WTC11 (cell line): Measurements from ENCODE around the gene UBE3A. TPM values are rescaled to one million over a fixed set of nuclear protein-coding genes. Genes with fewer than 3 reads are reported as not detected.

Source experiments
- ATAC-seq: fragments of 200-7000 bp; cut with Tn5 transposase; 2 replicates; pipeline ENCODE4 v1.10.0; 2021; ENCODE audit warnings: mild to moderate bottlenecking, moderate library complexity
- CTCF ChIA-PET: fragments of 300-600 bp; sonication (Branson Sonifier 250); formaldehyde crosslinking; loops from one replicate; lab custom pipeline; 2021; ENCODE audit warnings: antibody characterized with exemption; lab: Charles Lee
- POLR2A ChIA-PET: fragments of 350-600 bp; sonication (Branson Sonifier 250); formaldehyde crosslinking; loops from one replicate; lab custom pipeline; 2021; ENCODE audit warnings: antibody characterized with exemption; lab: Charles Lee
- DNase-seq: peaks from one replicate; pipeline ENCODE4 v3.0.0; 2021; ENCODE audit warnings: low spot score
- H3K27ac Mint-ChIP-seq: 2 replicates; pipeline ENCODE4 v1.8.0; 2021; ENCODE audit warnings: mixed read lengths
- H3K27me3 Mint-ChIP-seq: 2 replicates; pipeline ENCODE4 v1.8.0; 2021; ENCODE audit warnings: low read depth, mild to moderate bottlenecking, moderate library complexity, mixed read lengths
- H3K36me3 Mint-ChIP-seq: 2 replicates; pipeline ENCODE4 v1.8.0; 2021; ENCODE audit warnings: mixed read lengths
- H3K4me1 Mint-ChIP-seq: 2 replicates; pipeline ENCODE4 v1.8.0; 2022; ENCODE audit warnings: mixed read lengths
- H3K4me3 Mint-ChIP-seq: 2 replicates; pipeline ENCODE4 v1.8.0; 2021; ENCODE audit warnings: mild to moderate bottlenecking, moderate library complexity, mixed read lengths
- H3K9me3 Mint-ChIP-seq: 2 replicates; pipeline ENCODE4 v1.8.0; 2021; ENCODE audit warnings: mixed read lengths
- AFF4 ChIP-seq: sonication (generic); formaldehyde crosslinking; IDR thresholded peaks from 2 replicates; pipeline ENCODE4 v1.8.1; 2023; ENCODE audit warnings: mild to moderate bottlenecking, missing genetic modification reagents, borderline replicate concordance
- ARID4B ChIP-seq: sonication (generic); formaldehyde crosslinking; IDR thresholded peaks from 2 replicates; pipeline ENCODE4 v1.8.0; 2023; ENCODE audit warnings: missing genetic modification reagents, mild to moderate bottlenecking, borderline replicate concordance
- ATF2 ChIP-seq: sonication (generic); formaldehyde crosslinking; IDR thresholded peaks from 2 replicates; pipeline ENCODE4 v1.8.1; 2022; ENCODE audit warnings: low read depth, missing genetic modification reagents, borderline replicate concordance
- ATF3 ChIP-seq: sonication (generic); formaldehyde crosslinking; conservative IDR thresholded peaks from 2 replicates; pipeline ENCODE4 v1.8.1; 2022; ENCODE audit warnings: mild to moderate bottlenecking, missing genetic modification reagents
- CBFB ChIP-seq: sonication (generic); formaldehyde crosslinking; IDR thresholded peaks from 2 replicates; pipeline ENCODE4 v1.8.1; 2022; ENCODE audit warnings: mild to moderate bottlenecking, low read depth, missing genetic modification reagents
- CDX4 ChIP-seq: fragments of 250-450 bp; sonication (Bioruptor Pico); IDR thresholded peaks from 2 replicates; pipeline ENCODE4 v1.9.0; 2021; ENCODE audit warnings: moderate library complexity, mild to moderate bottlenecking, inconsistent platforms, borderline replicate concordance
- EMX1 ChIP-seq: fragments of 250-450 bp; sonication (Bioruptor Pico); IDR thresholded peaks from 2 replicates; pipeline ENCODE4 v1.8.0; 2021; ENCODE audit warnings: mild to moderate bottlenecking
- ERG ChIP-seq: fragments of 250-450 bp; sonication (Bioruptor Pico); IDR thresholded peaks from 2 replicates; pipeline ENCODE4 v1.8.0; 2021; ENCODE audit warnings: mild to moderate bottlenecking
- JUN ChIP-seq: sonication (generic); formaldehyde crosslinking; IDR thresholded peaks from 2 replicates; pipeline ENCODE4 v1.8.0; 2023; ENCODE audit warnings: mild to moderate bottlenecking, missing genetic modification reagents
- MAX ChIP-seq: sonication (generic); formaldehyde crosslinking; IDR thresholded peaks from 2 replicates; pipeline ENCODE4 v1.8.0; 2022; ENCODE audit warnings: mild to moderate bottlenecking, missing genetic modification reagents
- OVOL2 ChIP-seq: fragments of 250-450 bp; sonication (Bioruptor Pico); IDR thresholded peaks from 2 replicates; pipeline ENCODE4 v1.9.0; 2021; ENCODE audit warnings: mild to moderate bottlenecking, borderline replicate concordance
- PRRX2 ChIP-seq: fragments of 250-450 bp; sonication (Bioruptor Pico); IDR thresholded peaks from 2 replicates; pipeline ENCODE4 v1.8.0; 2021; ENCODE audit warnings: mild to moderate bottlenecking
- SMAD3 ChIP-seq: sonication (generic); formaldehyde crosslinking; IDR thresholded peaks from 2 replicates; pipeline ENCODE4 v1.8.0; 2022; ENCODE audit warnings: missing genetic modification reagents, mild to moderate bottlenecking, borderline replicate concordance
- ZBTB21 ChIP-seq: sonication (generic); formaldehyde crosslinking; IDR thresholded peaks from 2 replicates; pipeline ENCODE4 v1.8.1; 2023; ENCODE audit warnings: mild to moderate bottlenecking, missing genetic modification reagents, borderline replicate concordance
- ZMAT4 ChIP-seq: fragments of 250-450 bp; sonication (Bioruptor Pico); IDR thresholded peaks from 2 replicates; pipeline ENCODE4 v1.9.0; 2021; ENCODE audit warnings: mild to moderate bottlenecking
- ZNF121 ChIP-seq: sonication (generic); formaldehyde crosslinking; IDR thresholded peaks from 2 replicates; pipeline ENCODE4 v1.8.0; 2023; ENCODE audit warnings: missing genetic modification reagents
- ZNF219 ChIP-seq: sonication (generic); formaldehyde crosslinking; IDR thresholded peaks from 2 replicates; pipeline ENCODE4 v1.8.0; 2023; ENCODE audit warnings: missing genetic modification reagents, mild to moderate bottlenecking, borderline replicate concordance
- ZNF317 ChIP-seq: sonication (generic); formaldehyde crosslinking; IDR thresholded peaks from 2 replicates; pipeline ENCODE4 v1.8.1; 2023; ENCODE audit warnings: low read depth, mild to moderate bottlenecking, moderate library complexity, missing genetic modification reagents, borderline replicate concordance
- ZNF423 ChIP-seq: fragments of 250-450 bp; sonication (Bioruptor Pico); IDR thresholded peaks from 2 replicates; pipeline ENCODE4 v2.1.2; 2022; ENCODE audit warnings: mild to moderate bottlenecking, moderate library complexity
- total RNA-seq: library from RNA; stranded (reverse); gene quantifications from 3 replicates; pipeline ENCODE4 v1.2.3, GENCODE V29; 2021

The UBE3A gene
- total RNA-seq, 1 experiment from 2014 or later: 120 TPM

- DNase-seq: no peak
- Mint-ChIP-seq H3K27ac (no peak overlapping the region), H3K36me3 (peaks cover 2% of the 10 kb centered on the region; the same call in 1 of the 2 replicates), H3K4me1 (no peaks in the 10 kb centered on the region)
- no peak for TF ChIP-seq ZNF121 (CRISPR knock-in tag)
- no peak for TF ChIP-seq ZBTB21 (CRISPR knock-in tag)
- no peak for TF ChIP-seq AFF4
- no peak for TF ChIP-seq JUN (CRISPR knock-in tag)
- no peak for TF ChIP-seq ZMAT4
- TF ChIP-seq ERG (CRISPR knock-in tag): no peak
- TF ChIP-seq SMAD3 (CRISPR knock-in tag): no peak
- no peak for TF ChIP-seq OVOL2 (CRISPR knock-in tag)
- TF ChIP-seq PRRX2: no peak
- TF ChIP-seq CBFB (CRISPR knock-in tag): no peak
- TF ChIP-seq MAX (CRISPR knock-in tag): no peak
- no peak for TF ChIP-seq ZNF219 (CRISPR knock-in tag)
- no peak for TF ChIP-seq ARID4B (CRISPR knock-in tag)
- no peak for TF ChIP-seq EMX1 (CRISPR knock-in tag)
- TF ChIP-seq, all 79 proteins: peak for 0
- H3K9me3 Mint-ChIP-seq: peaks cover 7% of the 10 kb centered on the region
- CTCF ChIA-PET: interaction anchor here (1.0 kb wide), 1 partner anchor 244 kb away, joined by 3 read pairs; no protein-coding TSS in a partner anchor
- ATAC-seq: no peak
- H3K4me3 Mint-ChIP-seq: no peak overlapping the region
- POLR2A ChIA-PET: no interaction called here
- no peaks in the 10 kb centered on the region; the same call in 1 of the 2 replicates for H3K27me3 Mint-ChIP-seq
Observed at GRCh38 chr15:25445412-25445811, 6.6 kb upstream of the UBE3A start.

- Mint-ChIP-seq H3K27me3 (no peaks in the 10 kb centered on the region; the same call in 1 of the 2 replicates), H3K36me3 (0 out of 2 replicates have a peak, but pooled peaks cover 2% of the 10 kb centered on the region), H3K27ac (no peak overlapping the region), H3K9me3 (no peaks in the 10 kb centered on the region), H3K4me1 (peaks cover 11% of the 10 kb centered on the region), H3K4me3 (no peak overlapping the region)
- TF ChIP-seq ZNF423 (CRISPR knock-in tag) (no peak), ZNF317 (CRISPR knock-in tag) (no peak), ATF2 (CRISPR knock-in tag) (no peak), MAX (CRISPR knock-in tag) (no peak), CDX4 (CRISPR knock-in tag) (no peak), ATF3 (CRISPR knock-in tag) (no peak), ERG (CRISPR knock-in tag) (no peak)
- DNase-seq (no peak), ATAC-seq (no peak)
- ChIA-PET POLR2A (no interaction called here), CTCF (no interaction called here)
Observed at GRCh38 chr15:25441111-25441510, 2.3 kb upstream of the UBE3A start.
